HUDEP-2 (cell line): Measurements from ENCODE around the gene PRKCA.

Source experiments
- DNase-seq, 76 experiments: peaks; one replicate each; lab custom pipeline; 2025; ENCODE audit not compliant: unreplicated experiment in 76 of 76; lab: John Stamatoyannopoulos, UW

Gene PRKCA

DNA sequence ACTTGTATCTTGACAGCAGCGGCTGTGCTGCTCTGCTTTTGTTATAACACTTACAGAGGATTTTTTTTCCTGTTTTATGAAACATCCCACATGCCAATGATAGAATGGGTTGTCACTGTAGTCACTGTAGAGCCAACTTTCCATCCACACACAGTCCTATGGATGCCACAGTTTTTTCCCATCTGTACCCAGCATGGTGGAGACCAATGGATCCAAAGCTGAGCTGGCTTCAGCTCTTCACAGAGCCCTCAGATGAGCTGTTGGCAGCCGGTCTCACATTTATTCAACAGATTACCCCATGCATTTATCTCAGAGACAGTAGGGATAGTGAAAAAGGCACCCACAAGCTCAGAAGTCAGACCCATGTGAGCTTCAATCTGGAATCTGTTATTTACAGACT lies 441.1 kb downstream of the PRKCA start:
- DNase-seq: no peak

DNA sequence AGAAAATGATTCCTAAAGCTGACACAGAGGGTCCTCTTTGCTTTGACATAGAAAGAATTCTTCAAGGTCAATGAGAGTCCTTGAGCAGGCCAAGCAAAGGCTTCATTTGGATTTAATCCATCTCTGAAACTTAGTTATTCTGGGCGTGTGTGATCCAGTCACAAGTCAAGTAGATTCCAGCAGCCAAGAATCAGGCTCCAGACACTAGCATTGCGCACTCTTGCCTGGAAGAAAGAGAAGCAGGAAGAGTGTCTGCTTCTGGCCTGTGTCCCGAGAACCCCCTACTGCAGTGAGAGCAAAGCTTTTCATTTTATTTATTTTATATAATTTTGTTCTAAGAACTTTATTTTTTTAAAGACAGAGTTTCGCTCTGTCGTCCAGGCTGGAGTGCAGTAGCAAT lies 444.3 kb downstream of the PRKCA start:
- no peak for DNase-seq

DNA sequence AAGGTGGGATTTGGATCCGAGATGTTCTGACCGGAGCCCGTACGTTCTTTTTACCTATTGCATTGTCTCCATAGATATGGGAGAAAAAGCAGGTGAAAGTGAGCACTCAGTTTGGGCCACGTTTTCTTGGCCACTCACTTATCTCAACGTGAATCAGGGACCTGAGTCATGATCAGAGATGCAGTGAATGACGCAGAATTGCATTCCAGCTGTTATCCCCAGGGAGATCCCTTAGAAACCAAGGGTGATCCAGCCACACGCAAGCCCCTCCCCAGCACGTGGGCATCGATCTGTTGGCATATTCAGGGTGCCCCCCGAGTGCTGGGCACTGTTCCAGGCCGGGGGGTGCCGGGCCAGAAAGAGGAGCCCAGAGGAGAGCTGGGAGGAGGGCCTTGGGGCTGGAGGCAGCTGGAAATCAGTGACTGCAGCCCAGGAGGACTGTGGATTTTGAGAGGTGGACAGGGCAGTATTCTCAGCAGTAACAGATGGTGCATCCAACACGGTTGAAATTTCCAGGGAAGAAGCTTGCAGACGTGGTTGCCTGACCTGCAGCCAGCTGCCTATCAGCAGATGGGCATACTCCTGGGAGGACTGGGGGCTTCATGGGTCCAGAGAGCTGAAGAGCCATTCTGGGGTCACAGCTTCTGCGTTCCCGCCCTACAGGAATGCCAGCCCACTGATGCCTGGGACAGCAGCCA lies 445.3 kb downstream of the PRKCA start:
- DNase-seq: no peak

DNA sequence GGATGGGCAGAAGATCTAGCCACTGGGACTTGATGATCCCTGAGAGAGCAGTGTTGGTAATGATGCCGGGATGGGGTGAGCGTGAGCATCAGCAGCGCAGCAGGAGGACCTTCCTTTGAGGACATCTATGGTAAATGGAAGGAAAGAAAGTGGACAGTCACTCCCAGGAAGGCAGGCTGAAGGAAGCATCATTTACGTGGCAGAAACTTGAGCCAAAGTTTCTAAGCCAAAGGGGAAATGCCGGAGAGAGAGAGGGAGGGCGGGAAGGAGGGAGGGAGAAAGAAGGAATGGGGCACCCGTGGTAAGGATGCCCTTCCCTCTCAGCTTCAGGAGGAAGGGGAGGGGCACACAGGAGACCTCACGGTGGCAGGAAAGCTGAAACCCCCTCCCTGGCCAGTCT lies 446.2 kb downstream of the PRKCA start:
- no peak for DNase-seq

DNA sequence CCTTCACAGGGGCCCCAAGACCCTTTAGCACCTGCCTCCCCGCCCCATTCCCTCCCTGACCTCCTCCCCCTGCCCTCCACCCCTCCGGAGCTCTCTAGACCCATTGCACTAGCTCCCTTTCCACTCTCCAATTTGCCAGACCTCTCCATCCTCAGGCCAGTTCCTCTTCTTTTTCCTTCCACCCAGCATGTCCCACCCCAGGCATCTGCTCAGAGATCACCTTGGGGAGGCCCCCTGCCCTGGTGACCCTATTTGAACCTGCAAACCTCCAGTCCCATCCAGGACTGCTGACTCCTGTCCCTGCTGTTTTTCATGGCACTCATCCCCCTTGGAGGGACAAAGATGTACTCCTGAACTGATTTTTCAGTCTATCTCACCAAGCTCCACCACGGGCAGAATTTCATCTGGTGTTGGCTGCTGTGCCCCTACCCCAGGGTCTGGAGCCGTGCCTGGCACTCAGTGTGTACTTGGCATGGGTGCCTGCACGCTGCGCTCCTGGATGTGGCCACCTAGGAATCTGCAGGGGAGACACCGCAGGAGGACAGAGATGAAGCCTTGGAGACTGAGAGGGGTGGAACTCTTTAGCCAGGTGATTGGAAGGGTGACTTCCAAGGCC lies 446.9 kb downstream of the PRKCA start:
- no peak for DNase-seq

DNA sequence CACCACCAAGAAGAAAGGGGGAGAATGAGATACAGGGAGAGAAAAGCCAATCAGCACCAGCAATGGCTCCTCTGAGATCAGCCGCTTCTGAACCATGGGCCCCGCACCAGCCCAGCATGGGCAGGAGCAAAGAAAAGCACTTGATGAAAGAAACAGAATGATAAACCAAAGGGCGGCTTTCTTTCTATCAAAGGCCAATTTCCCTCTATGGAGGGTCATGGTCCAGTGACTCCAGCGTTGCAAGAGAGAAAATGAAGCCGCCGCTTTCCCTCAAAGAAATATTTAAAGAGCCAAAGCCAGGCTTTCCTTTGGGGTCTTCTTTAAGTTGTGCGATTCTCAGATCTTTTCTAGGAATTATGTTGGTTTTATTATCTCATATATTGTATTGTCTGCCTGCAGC lies 447.7 kb downstream of the PRKCA start:
- no peak for DNase-seq

DNA sequence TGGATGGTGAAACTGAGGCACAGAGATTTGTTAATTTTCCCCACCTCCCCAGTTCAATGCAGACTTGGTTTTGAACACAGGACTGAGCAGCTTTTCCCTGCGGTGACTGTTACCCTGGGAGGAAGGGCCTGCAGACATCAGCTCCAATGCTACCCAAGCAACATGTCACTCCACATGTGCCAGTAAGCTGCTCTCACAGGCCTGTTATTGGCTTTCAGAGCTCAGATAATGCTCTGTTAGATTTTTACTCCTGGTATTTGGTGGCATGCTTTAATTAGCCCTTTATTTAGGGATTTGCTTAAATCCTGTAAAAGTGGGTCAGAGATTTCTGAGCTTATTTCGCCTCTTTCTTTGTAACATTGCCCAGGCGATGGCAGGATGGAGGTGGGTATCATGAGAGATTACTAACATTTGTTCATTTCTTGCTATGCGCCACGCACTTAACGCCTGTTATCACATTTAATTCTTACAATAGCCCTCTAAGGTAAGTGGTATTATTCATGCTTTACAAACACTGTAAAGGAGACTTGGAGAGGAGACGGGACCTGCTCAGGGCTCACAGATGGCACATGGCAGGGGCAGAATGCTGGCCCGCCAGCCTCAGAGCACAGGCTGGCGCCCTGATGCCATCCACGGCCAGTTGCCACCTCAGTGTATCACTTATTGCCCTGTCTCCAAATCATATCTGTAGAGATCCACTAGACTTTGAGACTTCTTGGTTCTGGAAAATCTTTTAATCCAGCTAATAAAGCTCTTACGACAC lies 448.5 kb downstream of the PRKCA start:
- no peak for DNase-seq

DNA sequence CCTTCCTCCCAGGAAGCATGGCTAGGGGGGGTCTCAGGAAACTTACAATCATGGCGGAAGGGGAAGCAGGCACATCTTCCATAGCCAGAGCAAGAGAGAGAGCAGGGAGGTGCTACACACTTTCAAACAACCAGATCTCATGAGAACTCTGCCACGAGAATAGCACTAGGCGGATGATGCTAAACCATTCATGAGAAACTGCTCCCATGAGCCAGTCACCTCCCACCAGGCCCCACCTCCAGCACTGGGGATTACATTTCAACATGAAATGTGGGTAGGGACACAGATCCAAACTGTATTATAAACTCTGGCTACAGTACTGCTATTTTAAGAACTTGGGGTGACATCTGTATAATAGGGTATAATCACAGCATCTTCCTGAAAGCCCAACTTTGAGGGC lies 449.4 kb downstream of the PRKCA start:
- no peak for DNase-seq

DNA sequence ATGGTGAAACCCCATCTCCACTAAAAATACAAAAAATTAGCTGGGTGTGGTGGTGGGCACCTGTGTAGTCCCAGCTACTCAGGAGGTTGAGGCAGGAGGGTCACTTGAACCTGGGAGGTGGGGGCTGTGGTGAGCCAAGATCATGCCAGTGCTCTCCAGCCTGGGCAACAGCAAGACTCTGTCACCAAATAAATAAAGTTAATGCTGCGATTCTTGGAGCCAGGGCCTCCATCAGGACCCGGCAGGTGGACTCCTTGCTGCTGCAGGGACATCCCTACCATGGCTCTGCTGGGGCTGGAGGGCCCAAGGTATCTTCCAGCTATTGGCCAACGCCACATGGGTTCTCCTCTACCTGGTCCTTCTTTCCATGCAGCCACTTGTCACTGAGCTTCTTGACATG lies 450.0 kb downstream of the PRKCA start:
- no peak for DNase-seq

DNA sequence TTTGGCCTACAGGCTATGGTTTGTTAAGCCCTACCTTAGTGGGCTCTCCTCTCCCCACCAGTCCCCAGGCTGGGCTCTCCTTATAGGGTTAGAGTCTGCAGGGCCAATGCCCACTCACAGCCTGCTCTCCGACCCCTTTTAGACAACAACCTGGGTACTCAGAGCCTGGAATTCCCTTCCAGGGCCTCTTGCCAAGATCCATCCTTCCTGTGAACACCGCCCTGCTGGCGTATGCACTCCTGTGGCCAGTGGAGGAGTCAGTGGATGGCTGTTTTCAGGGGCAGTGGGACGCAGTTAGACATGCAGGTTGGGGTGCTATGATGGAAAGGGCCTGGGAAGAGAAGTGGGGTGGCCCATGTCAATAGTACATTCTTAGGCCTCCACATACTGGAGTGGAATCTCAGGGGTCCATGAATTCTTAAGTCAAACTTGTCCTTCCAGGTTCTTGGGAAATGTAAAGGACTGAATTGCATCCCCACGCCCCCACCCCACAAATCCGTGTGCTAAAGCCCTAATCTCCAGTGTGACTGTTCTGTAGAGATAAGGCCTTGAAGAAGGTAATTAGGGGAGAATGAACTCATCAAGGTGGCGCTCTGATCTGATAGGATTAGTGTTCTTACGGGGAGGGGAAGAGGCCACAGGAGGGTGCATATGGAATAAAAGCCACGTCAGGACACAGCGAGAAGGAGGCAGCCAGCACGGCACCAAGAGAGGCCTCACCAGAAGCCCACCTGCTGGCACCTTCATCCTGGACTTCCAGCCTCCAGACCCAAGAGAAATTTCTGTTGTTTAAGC lies 450.9 kb downstream of the PRKCA start:
- no peak for DNase-seq

DNA sequence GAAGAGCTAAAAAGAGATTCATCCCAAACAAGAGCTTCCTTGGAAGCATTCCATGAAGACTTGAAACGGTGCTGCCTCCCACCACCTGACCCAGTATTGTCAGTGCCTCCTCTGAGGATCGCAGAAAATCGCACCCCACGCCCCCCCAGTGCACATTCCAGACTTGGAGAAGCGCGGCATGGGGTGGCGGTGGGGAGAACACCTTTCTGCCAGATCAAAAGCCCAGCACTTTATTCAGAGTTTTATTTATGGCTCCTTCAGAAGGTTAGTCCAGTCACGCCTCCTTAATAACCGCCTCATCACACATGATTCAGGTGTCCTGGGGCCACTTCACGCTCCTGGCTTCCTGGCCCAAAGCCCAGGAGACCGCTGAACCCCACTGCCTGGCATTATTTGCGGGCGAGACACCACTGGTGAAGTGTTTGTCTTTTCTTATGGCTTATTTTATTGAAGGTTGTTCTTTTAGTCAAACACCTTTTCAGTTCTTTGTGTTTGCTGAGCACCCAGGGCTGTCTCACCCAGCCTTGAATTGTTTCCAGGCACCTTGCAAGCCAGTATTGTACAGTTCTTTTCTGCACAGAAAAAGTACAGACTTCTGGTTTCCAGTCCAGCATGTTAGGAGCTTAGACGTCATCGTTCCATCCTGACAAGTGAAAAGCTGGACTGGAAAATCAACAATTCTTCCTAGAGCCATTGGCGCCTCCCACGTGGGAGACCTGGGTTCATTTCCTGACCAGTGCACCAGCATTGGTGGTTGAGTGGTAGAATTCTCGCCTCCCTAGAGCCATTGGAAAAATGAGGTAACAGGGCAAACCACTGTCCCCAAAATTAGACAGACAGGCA lies 452.9 kb downstream of the PRKCA start:
- no peak for DNase-seq

DNA sequence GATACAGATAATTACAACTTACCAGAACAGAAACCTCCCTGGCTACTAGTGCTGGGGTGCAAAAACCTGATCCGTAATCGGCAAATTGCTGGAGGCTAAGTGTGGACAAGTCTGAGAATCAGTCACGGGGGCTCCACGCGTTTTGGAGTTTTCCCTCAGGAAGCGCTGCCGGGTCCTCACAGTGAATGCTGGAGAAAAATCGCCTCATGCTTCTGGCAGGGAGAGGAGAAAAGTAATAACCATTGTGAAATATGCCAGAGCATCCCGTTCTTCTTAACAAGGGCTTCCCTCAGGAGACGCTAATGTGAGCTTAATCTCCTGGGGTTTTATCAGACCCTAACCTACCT lies 453.5 kb downstream of the PRKCA start:
- DNase-seq: no peak

DNA sequence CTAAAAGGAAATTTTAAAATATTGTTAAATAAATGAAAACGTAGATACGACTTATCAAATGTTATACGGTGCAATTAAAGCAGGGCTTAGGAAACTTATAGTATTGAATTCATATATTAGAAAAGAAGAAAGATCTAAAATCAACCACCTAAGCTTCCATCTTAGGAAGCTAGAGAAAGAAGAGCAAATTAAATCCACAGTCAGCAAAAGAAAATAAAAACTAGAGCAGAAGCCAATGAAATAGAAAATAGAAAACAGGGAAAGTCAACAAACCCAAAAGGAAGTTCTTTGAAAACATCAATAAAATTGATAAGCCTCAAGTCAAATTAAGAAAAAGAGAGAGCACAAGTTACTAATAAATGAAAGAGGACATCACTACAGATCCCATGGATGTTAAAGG lies 457.9 kb downstream of the PRKCA start:
- DNase-seq: no peak

DNA sequence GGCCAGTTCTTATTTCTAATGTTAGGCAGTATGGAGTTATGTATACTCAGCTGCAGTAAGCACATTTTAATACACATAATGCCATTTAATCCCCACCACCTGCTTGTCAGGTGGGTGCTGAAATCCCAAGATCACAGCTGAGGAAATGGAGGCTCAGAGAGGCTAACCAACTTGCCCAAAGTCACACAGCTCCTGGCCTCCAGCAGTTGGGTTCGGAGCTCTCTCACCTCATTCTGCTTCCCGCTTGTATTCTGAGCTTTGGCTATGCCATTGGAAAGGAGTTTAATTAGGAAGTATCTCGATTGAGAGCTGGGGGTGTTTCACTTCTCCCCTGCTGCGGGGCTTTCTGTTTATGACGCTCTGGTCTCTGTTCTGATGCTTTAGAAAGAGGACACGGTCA lies 459.9 kb downstream of the PRKCA start:
- DNase-seq: no peak

DNA sequence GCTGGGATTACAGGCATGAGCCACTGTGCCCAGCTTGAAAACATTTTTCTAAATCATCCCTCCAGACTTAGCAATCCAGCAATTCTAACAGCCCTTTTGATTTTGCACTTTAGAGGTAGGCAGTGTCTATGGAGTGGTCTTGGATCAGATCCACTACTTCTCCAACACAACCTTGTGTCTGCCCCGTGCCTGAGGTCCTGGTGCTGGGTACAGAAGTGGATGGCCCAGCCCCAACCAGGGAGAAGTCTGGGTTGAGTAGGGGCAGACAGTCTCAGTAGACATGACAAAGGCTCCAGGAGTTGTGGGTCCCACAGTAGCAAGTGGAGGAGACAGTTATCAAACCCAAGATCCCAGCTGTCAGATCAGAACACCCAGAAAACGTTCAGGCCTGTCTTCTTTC lies 460.6 kb downstream of the PRKCA start:
- DNase-seq: no peak

DNA sequence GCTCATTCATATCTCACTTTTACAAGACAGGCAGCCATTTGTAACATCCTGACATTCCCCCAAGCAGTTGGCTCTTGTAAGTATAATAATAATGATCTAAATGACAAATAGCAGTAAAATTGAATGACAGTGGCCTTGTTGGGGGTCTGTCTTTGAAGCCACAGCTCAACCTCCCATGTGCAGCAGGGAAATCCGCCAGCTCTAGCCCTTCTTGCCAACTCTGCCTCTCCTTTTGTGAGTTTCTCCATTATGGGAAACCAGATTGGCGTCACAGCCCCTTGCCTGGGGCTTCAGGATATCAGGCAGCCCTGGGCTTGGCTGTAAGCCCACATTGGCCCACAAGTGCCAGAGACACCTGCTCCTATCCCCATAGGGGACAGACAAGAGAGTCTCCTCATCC lies 462.1 kb downstream of the PRKCA start:
- no peak for DNase-seq

DNA sequence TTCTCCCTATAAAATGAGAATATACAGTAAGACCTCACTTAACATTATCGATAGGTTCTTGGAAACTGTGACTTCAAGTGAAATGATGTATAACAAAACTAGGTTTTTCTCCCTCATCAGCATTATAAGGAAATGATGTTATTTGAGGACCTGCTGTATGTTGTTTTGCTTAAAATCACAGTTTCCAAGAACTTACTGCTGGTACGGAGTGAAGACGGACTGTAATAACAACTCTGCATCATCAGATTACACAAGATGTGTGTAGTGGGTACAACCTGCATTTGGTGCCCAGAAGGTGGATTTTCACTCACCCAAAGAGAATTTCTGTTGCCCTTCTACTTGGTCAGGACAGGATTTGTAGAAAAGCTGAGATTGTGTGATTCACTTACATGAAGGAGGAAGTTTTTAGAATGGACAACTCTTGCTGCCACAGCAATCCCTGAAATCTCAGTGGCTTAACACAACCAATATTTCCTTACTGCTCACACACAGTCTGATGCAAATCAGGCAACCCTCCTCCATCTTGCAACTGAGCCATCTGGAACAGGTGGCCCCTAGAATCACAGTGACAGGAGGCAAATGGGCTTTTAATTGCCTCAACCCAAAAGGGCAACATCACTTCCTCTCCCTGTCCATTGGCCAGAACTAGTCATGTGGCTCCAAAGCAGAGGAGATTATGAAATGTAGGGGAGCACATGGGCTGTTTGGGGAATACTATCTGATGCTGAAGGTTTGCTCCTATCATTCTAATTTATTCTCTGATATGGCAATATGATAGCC lies 464.9 kb downstream of the PRKCA start:
- no peak for DNase-seq

DNA sequence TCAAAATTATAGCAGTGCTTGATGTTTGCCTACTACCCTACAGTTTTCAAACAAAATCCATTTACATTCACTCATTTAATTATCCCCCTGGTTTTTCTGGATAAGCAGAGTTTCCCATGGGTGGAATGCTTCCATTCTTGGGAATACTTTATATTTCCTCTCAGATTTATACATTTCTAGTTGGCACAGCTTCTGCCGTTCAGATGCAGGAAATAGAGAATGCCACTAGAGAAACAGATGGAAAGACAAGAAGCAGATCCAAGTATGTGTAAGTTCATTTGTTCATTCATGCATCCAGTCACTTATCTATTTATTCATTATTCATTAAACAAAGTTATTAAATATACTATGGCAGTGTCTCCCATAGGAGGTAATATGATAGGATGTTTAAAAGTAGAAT lies 467.5 kb downstream of the PRKCA start:
- no peak for DNase-seq

DNA sequence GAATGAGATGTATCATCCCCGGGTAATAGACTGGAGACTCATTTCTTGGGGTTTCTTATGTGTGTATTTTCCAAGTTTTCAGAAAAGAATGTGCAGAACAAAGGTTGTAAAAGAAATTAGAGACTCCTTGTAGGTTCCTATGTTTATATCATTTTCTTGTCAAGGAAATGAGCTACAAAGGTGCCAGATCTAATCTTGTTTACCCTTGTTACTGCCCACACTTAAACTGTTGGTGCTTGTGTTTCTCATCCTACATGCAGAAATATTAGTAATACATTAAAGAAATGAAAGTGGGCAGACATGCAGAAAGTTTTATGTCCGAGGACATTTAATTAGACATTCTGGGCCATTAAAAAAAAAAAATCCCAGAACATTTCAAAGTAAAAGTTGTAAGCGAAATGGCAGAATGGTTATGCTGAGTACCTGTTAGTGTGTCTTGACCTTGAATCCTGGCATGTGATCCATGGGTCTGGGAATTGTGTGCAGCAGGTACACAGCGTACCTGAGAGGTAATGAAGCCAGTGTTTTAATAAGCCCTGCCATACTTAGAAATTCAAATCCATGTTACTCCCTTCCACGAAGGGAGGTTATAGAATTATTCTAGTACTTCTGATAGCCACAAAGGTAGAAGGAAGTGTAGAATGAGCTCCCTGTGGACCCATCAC lies 469.9 kb downstream of the PRKCA start:
- DNase-seq: no peak
